Lung (tissue), 12 donors: Measurements from ENCODE around the gene PPP1R1B. TPM values are rescaled to one million over a fixed set of nuclear protein-coding genes. Genes with fewer than 3 reads are reported as not detected.

Source experiments
- ATAC-seq: fragments of 200-7000 bp; cut with Tn5 transposase; one replicate; pipeline ENCODE4 v1.9.1; 2020; ENCODE audit warnings: moderate number of reproducible peaks; ENCODE audit not compliant: insufficient read depth, low FRiP score
- DNase-seq, 3 donors: peaks; one replicate each; pipeline ENCODE4 v3.0.0-alpha.2; 2013 to 2017
- H3K27ac ChIP-seq, 2 donors: one replicate each; pipeline ENCODE4 v1.5.1; 2013; ENCODE audit warnings: mild to moderate bottlenecking in 2 of 2, moderate library complexity in 2 of 2, control low read depth in 1 of 2, inconsistent platforms in 1 of 2, low read depth in 1 of 2, low read length in 1 of 2
- H3K27me3 ChIP-seq, 3 donors: one replicate each; pipeline ENCODE4 v1.5.1; 2013; ENCODE audit warnings: low read length in 2 of 3; ENCODE audit not compliant: control insufficient read depth in 3 of 3, insufficient read depth in 3 of 3
- H3K36me3 ChIP-seq, 4 donors: one replicate each; pipeline ENCODE4 v1.5.1; 2013; ENCODE audit warnings: low read length in 4 of 4, mild to moderate bottlenecking in 1 of 4, moderate library complexity in 1 of 4; ENCODE audit not compliant: control insufficient read depth in 4 of 4, insufficient read depth in 4 of 4
- H3K4me1 ChIP-seq, 5 donors: one replicate each; pipeline ENCODE4 v1.5.1; 2013; ENCODE audit warnings: low read length in 5 of 5, mild to moderate bottlenecking in 2 of 5, moderate library complexity in 1 of 5; ENCODE audit not compliant: control insufficient read depth in 5 of 5, insufficient read depth in 5 of 5
- H3K4me3 ChIP-seq: one replicate; pipeline ENCODE4 v1.5.1; 2013; ENCODE audit warnings: mild to moderate bottlenecking, control low read depth, moderate library complexity
- H3K9ac ChIP-seq, 2 donors: one replicate each; pipeline ENCODE4 v1.5.1; 2013; ENCODE audit warnings: low read length in 2 of 2, control low read depth in 1 of 2; ENCODE audit not compliant: insufficient read depth in 1 of 2
- H3K9me3 ChIP-seq, 4 donors: one replicate each; pipeline ENCODE4 v1.5.1; 2013; ENCODE audit warnings: low read length in 3 of 4, mild to moderate bottlenecking in 1 of 4, moderate library complexity in 1 of 4; ENCODE audit not compliant: control insufficient read depth in 4 of 4, insufficient read depth in 3 of 4
- CTCF ChIP-seq: IDR thresholded peaks from 2 replicates; pipeline ENCODE4 v1.5.1; 2012; ENCODE audit warnings: mild to moderate bottlenecking; ENCODE audit errors: control extremely low read depth, extremely low read depth
- WGBS, 2 donors: extraction: QIAGEN DNeasy Blood & Tissue Kit; methylation state at CpG; one replicate each; pipeline ENCODE4 v1.1.7; 2013; 5-methylcytosine and 5-hydroxymethylcytosine counted together
- polyA plus RNA-seq, 2 donors: library from polyadenylated mRNA; stranded (reverse); fragments of 200-250 nt; gene quantifications; one replicate each; pipeline ENCODE4 v1.2.1, GENCODE V29; 2013
- total RNA-seq, 2 donors: library from RNA; depleted of rRNA in 1 of 2; stranded (reverse); fragments of >200 nt in 1 of 2; gene quantifications; one replicate each; pipeline ENCODE4 v1.2.1, GENCODE V29; 2014 to 2021
- donor health status: control.
- donor health status: control.
- donor health status: Bipolar disorder and iron deficiency.
- donor health status: healthy.
- donor health status: DM: yes; HTN: yes; CAD: no.

The PPP1R1B gene
- total and polyA plus RNA-seq, 4 donors = 21.3 to 36.4 (median 24.8) TPM

GRCh38 chr17:39660397-39661385, 33.9 kb downstream of the PPP1R1B start:
- H3K27me3 ChIP-seq = no peaks in the 10 kb centered on the region
- no peak for TF ChIP-seq CTCF
- peak; percentile 57 to 78 (median 60) for DNase-seq
- H3K36me3 ChIP-seq = peaks cover 0 to 53% (median 7%) of the 10 kb centered on the region in 4 donors
- no peaks in the 10 kb centered on the region for H3K9me3 ChIP-seq
- peaks cover 0 to 54% (median 8%) of the 10 kb centered on the region in 5 donors for H3K4me1 ChIP-seq
- peak overlapping the region; percentile 38 to 82 for H3K27ac ChIP-seq
- WGBS, 2 donors = 71 to 83% methylated on average over 34 to 35 of the region's 35 CpGs
- no peak overlapping the region for H3K4me3 ChIP-seq
- peak overlapping the region in 1 of 2 donors; percentile 53 for H3K9ac ChIP-seq
- no peak for ATAC-seq

- 81 to 88% methylated on average over 8 of the region's 8 CpGs for WGBS, 2 donors
- no peak overlapping the region for H3K4me3 ChIP-seq
- peaks cover 0 to 47% (median 7%) of the 10 kb centered on the region in 4 donors for H3K36me3 ChIP-seq
- peak overlapping the region in 1 of 2 donors; percentile 82 for H3K27ac ChIP-seq
- DNase-seq = no peak
- H3K9ac ChIP-seq = no peak overlapping the region
- TF ChIP-seq CTCF = no peak
- no peak for ATAC-seq
- H3K4me1 ChIP-seq = peaks cover 0 to 57% (median 8%) of the 10 kb centered on the region in 5 donors
- H3K9me3 ChIP-seq = no peaks in the 10 kb centered on the region
- no peaks in the 10 kb centered on the region for H3K27me3 ChIP-seq
Measured at GRCh38 chr17:39661744-39662541, 35.2 kb downstream of the PPP1R1B start.

- H3K9ac ChIP-seq = no peak overlapping the region
- no peak for TF ChIP-seq CTCF
- H3K27ac ChIP-seq = peak overlapping the region; percentile 10 to 65
- 71 to 83% methylated on average over 22 of the region's 22 CpGs for whole genome bisulfite sequencing, 2 donors
- peaks cover 0 to 58% (median 8%) of the 10 kb centered on the region in 5 donors for H3K4me1 ChIP-seq
- no peaks in the 10 kb centered on the region for H3K9me3 ChIP-seq
- no peak overlapping the region for H3K4me3 ChIP-seq
- ATAC-seq = no peak
- peaks cover 0 to 45% (median 7%) of the 10 kb centered on the region in 4 donors for H3K36me3 ChIP-seq
- H3K27me3 ChIP-seq = peaks cover 0 to 2% (median 0%) of the 10 kb centered on the region in 3 donors
- no peak for DNase-seq
Measured at GRCh38 chr17:39662551-39663339, 36.0 kb downstream of the PPP1R1B start.
